HCEC 1CT (cell line): ENCODE results near the gene GNG7.
"Not testable (repeated sequence)": the region's sequence is repeated elsewhere in the genome, so short reads cannot be mapped to it uniquely, and the experiment has no call there.

Experiments
- DNase-seq: peaks from one replicate; pipeline ENCODE4 v3.0.0-alpha.2; 2017

Gene GNG7

DNA sequence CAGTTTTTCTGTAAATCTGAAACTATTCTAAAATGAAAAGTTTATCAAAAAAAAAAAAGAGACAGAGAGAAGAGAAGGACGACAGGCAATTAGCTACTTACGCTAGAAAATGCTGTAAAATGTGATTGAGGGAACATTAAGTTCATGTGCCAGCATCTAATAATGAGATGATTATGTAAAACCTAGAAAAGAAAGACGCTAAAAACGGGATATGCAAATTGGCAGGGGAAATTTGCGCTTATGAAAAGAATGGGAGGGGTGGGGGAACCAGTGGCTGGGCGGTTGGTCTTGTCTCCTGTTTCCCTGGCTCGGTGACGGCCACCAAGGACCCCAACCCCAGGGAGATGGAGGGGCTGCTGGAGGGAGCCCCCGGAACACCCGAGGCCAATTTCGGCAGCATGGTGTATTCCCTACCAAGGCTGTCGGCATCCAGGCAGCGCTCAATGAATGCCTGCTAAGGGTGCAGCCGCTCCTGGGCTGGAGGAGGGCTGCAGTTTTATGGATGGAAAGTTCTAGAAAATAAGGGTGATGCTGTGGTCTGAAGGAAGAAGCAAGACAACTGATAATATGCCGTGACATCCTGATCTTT, 34.2 kb downstream of the GNG7 start:
- no peak for DNase-seq

GRCh38 chr19:2667349-2667748, 35.1 kb downstream of the GNG7 start:
- not testable (repeated sequence) for DNase-seq

- DNase-seq = no peak
These were observed 36.0 kb downstream of the GNG7 start for GRCh38 chr19:2666344-2666994.

GRCh38 chr19:2665103-2665502, 37.4 kb downstream of the GNG7 start:
- DNase-seq = no peak

- no peak for DNase-seq
These were observed 38.4 kb downstream of the GNG7 start for GRCh38 chr19:2663920-2664571.

- no peak for DNase-seq
These were observed 40.9 kb downstream of the GNG7 start for GRCh38 chr19:2661615-2662014.

- DNase-seq = no peak
These were observed 42.5 kb downstream of the GNG7 start for GRCh38 chr19:2659856-2660432.

GRCh38 chr19:2656533-2656932, 46.0 kb downstream of the GNG7 start:
- DNase-seq = no peak

DNA sequence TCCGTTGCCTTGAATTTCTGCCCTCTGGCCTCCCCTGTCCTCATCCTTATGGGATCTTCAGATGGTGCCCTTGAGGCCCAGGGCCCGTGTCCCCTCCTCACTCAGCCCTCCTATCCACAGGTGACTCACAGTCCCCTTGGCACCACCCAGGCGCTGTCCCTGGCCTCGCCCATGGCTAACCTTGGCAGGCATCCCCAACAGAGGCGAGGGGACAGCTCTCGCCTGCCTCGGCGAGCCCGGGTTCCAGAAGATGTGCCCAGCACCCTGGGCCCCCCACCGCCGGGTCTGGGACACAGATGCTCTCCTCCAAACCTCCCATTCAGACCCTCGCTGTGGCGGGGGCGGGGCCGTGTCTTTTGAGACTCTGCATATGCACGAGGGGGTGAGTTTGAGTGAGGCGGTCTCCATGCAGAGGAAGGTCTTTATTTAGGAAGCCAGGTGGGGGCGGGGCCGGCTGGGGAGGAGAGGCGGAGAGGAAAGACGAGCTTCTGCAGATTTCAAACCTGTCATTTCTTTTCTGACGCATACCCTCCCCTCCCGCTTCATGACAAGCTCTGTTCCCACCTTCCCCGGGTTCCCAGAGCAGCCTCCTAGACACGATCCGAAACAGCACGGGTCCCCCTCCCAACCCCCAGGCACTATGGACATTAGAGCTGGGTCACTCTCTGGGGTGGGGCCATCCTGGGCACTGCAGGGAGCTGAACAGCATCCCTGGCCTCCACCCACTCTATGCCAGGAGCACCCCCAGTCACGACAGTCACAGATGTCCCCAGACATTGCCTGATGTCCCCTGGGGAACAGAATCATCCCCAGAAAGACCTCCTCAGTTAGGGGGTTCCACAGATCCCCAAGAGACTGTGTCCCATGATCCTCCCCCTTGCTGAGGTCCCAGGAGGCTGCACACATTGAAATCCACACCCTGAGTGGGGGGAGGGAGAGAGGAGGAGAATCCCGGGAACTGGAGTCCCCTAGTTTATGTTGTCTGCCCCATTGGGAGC, 48.5 kb downstream of the GNG7 start:
- no peak for DNase-seq

DNA sequence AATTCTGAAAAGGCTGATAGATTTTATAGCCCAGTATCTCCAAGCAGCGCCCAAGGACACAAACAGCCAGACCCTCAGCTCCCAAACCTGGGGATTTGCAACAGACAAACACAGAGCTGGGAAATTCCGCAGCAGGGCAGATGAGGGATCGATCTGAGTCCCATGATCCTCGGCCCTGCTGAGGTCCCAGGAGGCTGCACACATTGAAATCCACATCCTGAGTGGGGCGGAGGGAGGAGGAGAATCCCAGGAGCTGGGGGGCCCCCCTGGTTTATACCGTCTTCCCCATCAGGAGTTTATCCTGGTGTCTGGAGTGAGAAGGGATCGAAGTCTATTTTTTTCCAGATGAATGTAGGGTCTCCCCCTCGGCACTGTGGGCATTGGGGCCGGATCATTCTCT, 49.3 kb downstream of the GNG7 start:
- DNase-seq = no peak

DNA sequence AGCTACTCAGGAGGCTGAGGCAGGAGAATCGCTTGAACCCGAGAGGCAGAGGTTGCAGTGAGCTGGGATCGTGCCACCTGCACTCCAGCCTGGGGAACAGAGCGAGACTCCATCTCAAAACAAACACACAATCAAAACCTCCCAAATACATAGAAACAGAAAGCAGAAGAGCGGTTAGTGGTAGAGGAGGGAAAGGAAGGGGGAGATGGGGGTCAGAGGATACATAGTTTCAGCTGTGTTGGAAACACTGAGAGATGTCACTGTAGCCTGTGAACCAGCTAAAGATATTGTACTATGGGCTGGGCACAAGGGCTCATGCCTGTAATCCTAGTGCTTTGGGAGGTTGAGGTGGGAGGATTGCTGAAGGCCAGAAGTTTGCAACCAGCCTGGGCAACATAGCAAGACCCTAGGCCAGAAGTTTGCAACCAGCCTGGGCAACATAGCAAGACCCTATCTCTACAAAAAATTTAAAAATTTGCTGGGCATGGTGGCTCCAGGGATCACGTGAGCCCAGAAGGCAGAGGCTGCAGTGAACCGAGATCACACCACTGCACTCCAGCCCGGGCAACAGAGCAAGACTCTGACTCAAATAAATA, 49.9 kb downstream of the GNG7 start:
- no peak for DNase-seq

- not testable (repeated sequence) for DNase-seq
These were observed 51.3 kb downstream of the GNG7 start for GRCh38 chr19:2651002-2651733.

GRCh38 chr19:2650515-2650914, 52.0 kb downstream of the GNG7 start:
- peak; percentile 18 for DNase-seq

- peak; percentile 72 for DNase-seq
These were observed 54.0 kb downstream of the GNG7 start for GRCh38 chr19:2648528-2648937.

DNA sequence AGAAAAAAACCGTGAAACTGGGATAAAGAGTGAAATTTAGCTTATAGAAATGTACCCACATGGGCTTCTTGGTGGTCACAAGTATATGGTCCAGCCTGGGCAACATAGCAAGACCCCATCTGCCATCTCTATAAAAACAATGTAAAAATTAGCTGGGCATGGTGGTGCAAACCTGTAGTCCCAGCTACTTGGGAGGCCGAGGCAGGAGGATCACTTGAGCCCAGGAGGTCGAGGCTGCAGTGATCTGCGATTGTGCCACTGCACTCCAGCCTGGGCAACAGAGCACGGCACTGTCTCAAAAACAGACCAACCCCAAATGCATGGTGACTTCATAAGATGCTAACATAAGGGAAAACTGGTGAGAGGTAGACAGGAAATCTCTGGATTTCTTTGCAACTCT, 54.4 kb downstream of the GNG7 start:
- DNase-seq = no peak

GRCh38 chr19:2646866-2647535, 55.5 kb downstream of the GNG7 start:
- DNase-seq = no peak

- DNase-seq = no peak
These were observed 56.7 kb downstream of the GNG7 start for GRCh38 chr19:2645826-2646225.

- DNase-seq = not testable (repeated sequence)
These were observed 59.3 kb downstream of the GNG7 start for GRCh38 chr19:2643123-2643737.

- no peak for DNase-seq
These were observed 61.2 kb downstream of the GNG7 start for GRCh38 chr19:2641332-2641698.

DNA sequence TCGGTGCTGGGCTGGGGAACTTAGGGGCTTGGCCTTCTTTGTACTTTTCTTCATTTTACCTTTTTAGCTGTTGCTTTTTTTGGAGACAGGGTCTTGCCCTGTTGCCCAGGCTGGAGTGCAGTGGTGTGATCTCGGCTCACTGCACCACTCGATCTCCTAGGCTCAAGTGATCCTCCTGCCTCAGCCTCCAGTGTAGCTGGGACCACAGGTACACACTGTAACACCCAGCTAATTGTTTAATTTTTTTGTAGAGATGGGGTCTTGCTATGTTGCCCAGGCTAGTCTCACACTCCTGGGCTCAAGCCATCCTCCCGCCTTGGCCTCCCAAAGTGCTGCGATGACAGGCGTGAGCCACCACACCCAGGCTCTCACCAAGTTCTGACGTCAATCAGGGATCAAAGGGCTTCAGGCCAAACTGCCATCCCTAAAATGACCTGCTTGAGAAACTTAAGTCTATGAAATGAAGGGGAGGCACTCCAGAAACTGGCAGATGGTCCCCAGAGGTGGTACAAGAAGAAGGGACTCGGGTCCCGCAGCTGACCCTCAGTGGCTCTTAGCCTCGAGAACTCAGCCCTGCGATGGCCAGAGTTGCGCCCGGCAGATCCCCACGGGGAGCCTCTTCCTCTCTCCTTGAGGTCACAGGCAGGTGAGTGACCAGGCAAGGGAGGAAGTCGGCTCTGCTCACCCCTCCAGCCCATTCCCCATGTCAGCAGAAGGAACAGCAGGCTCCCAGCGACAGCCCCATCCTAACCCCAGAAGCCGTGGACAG, 61.7 kb downstream of the GNG7 start:
- DNase-seq = no peak
